K562 (cell line): Measurements from ENCODE around the gene MFSD12. TPM values are rescaled to one million over a fixed set of nuclear protein-coding genes. Genes with fewer than 3 reads are reported as not detected.

Experiments used
- BCOR ChIP-seq: fragments of 450-650 bp; IDR thresholded peaks from 2 replicates; pipeline ENCODE4 v1.6.1; 2016
- CBFA2T2 ChIP-seq: fragments of 450-650 bp; conservative IDR thresholded peaks from 2 replicates; pipeline ENCODE4 v1.6.1; 2017; ENCODE audit warnings: mild to moderate bottlenecking
- GATAD2A ChIP-seq: fragments of 450-650 bp; IDR thresholded peaks from 2 replicates; pipeline ENCODE4 v1.6.1; 2017
- HLTF ChIP-seq: fragments of 450-650 bp; IDR thresholded peaks from 2 replicates; pipeline ENCODE4 v1.6.1; 2016
- KDM1A ChIP-seq, 2 experiments: fragments of 450-650 bp; IDR thresholded peaks; 2 replicates each; pipeline ENCODE4 v1.6.1; 2016; ENCODE audit warnings: mild to moderate bottlenecking in 2 of 2
- LARP7 ChIP-seq: fragments of 450-650 bp; IDR thresholded peaks from 2 replicates; pipeline ENCODE4 v1.6.1; 2016
- MTA2 ChIP-seq: fragments of 450-650 bp; IDR thresholded peaks from 2 replicates; pipeline ENCODE4 v1.6.1; 2016; ENCODE audit warnings: low read depth
- NR3C1 ChIP-seq: sonication (generic); formaldehyde crosslinking; IDR thresholded peaks from 2 replicates; pipeline ENCODE4 v1.8.1; 2022; ENCODE audit warnings: missing genetic modification reagents
- PTTG1 ChIP-seq: fragments of 450-650 bp; IDR thresholded peaks from 2 replicates; pipeline ENCODE4 v1.6.1; 2016; ENCODE audit warnings: low read depth, mild to moderate bottlenecking, missing genetic modification characterization, missing compliant biosample characterization
- SUPT5H ChIP-seq: fragments of 450-650 bp; IDR thresholded peaks from 2 replicates; pipeline ENCODE4 v1.6.1; 2016
- TEAD2 ChIP-seq: fragments of 450-650 bp; IDR thresholded peaks from 2 replicates; pipeline ENCODE4 v1.6.1; 2016; ENCODE audit warnings: missing genetic modification characterization, control low read depth, missing compliant biosample characterization
- ZBED1 ChIP-seq: IDR thresholded peaks from 2 replicates; pipeline ENCODE4 v1.6.1; 2014
- ZKSCAN1 ChIP-seq: fragments of 150-350 bp; IDR thresholded peaks from 2 replicates; pipeline ENCODE4 v1.6.1; 2016; ENCODE audit warnings: low read depth, low read length
- polyA plus RNA-seq, 8 experiments: library from polyadenylated mRNA; depleted of rRNA in 4 of 8; stranded (reverse) in 5 of 8; unstranded in 3 of 8; fragments of >200 nt; fragmentation: Nextera tagmentation in 2 of 8; fragmentation: Illumina TruSeq in 1 of 8; extraction: Ambion mirVana in 2 of 8; extraction: Trizol in 1 of 8; gene quantifications; 2 replicates each; pipeline versions ENCODE4 v1.2.1 to v1.2.3, GENCODE V29; 2011 to 2014; ENCODE audit warnings: inconsistent platforms in 1 of 8, missing spikeins in 1 of 8
- total RNA-seq, 7 experiments: library from RNA; depleted of rRNA in 6 of 7; stranded (reverse); fragments of >200 nt in 6 of 7; fragmentation: Illumina TruSeq in 2 of 7; extraction: Trizol in 2 of 7; gene quantifications; 2 replicates each; pipeline versions ENCODE4 v1.2.1 to v1.2.3, GENCODE V29; 2011 to 2021; ENCODE audit warnings: low replicate concordance in 1 of 7
- TF ChIP-seq, protein P1 (sequence below): fragments of 450-650 bp; IDR thresholded peaks from 2 replicates; pipeline ENCODE4 v1.6.1; 2016; ENCODE audit warnings: antibody characterized with exemption

The MFSD12 gene
- total and polyA plus RNA-seq, 9 of the 15 experiments (the other 6 are each of a cell fraction or from before 2014, with no cell fraction given) = 0.69 to 112 (median 31.8) TPM

DNA sequence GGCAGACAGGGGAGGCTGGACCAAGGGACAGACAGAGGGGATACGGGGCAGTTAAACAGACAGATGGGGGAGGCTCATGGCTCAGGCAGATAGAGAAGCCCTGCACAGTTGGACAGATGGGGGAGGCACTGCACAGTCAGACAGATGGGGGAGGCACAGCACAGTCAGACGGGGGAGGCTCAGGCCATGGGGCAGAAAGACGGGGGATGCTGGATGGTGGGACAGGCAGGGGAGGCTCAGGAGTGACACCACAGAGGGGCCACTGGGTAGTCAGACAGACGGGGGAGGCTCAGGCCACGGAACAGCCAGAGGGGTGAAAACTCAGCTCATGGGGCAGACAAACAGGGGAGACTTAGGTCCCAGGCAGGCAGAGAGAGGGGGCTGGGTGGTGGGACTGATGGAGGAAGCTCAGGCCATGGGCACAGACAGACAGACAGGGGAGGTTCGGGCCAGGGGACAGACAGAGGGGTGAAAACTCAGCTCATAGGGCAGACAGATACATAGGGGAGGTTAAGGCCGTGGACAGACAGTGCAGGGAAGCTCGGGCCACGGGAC is 886 bp downstream of the MFSD12 start (continued):
- TF ChIP-seq TEAD2 (no peak), ZKSCAN1 (0 out of 2 replicates have a peak, but pooled peaks have one; percentile 28), ZBED1 (0 out of 2 replicates have a peak, but pooled peaks have one; percentile 45), SUPT5H (0 out of 2 replicates have a peak, but pooled peaks have one; percentile 24), CBFA2T2 (0 out of 2 replicates have a peak, but pooled peaks have one; percentile 7), KDM1A (IDR thresholded peaks at IDR 0.05) (peak; percentile 14 to 64; a peak in 2 of 4 replicates), PTTG1 (no peak), HLTF (0 out of 2 replicates have a peak, but pooled peaks have one; percentile 59), MTA2 (0 out of 2 replicates have a peak, but pooled peaks have one; percentile 29), BCOR (peak; percentile 29; the same call in 1 of the 2 replicates), NR3C1 (CRISPR knock-in tag) (0 out of 2 replicates have a peak, but pooled peaks have one; percentile 7), GATAD2A (peak; percentile 70; the same call in 1 of the 2 replicates), LARP7 (0 out of 2 replicates have a peak, but pooled peaks have one; percentile 38)
- TF ChIP-seq, protein P1, sequence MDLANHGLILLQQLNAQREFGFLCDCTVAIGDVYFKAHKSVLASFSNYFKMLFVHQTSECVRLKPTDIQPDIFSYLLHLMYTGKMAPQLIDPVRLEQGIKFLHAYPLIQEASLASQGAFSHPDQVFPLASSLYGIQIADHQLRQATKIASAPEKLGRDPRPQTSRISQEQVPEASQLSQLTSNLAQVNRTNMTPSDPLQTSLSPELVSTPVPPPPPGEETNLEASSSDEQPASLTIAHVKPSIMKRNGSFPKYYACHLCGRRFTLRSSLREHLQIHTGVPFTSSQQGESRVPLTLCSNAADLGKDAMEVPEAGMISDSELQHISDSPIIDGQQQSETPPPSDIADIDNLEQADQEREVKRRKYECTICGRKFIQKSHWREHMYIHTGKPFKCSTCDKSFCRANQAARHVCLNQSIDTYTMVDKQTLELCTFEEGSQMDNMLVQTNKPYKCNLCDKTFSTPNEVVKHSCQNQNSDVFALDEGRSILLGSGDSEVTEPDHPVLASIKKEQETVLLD = 0 out of 2 replicates have a peak, but pooled peaks have one; percentile 39
